OCI-LY7 (cell line): ENCODE data around the gene MMP24OS. TPM values are rescaled to one million over a fixed set of nuclear protein-coding genes. Genes with fewer than 3 reads are reported as not detected.

Source experiments
- BruUV-seq: library from RNA; stranded (reverse); fragments of 400-500 nt; replicated peaks from 2 replicates; lab custom pipeline; 2021; lab: Mats Ljungman, UMichigan
- CTCF ChIA-PET: fragments of 300-600 bp; sonication (Branson Sonifier 250); formaldehyde crosslinking; loops from one replicate; lab custom pipeline; 2022; ENCODE audit warnings: antibody characterized with exemption; ENCODE audit not compliant: unreplicated experiment; lab: Charles Lee
- POLR2A ChIA-PET: fragments of 300-600 bp; sonication (Branson Sonifier 250); formaldehyde crosslinking; loops from one replicate; lab custom pipeline; 2022; ENCODE audit warnings: antibody characterized with exemption; lab: Charles Lee
- DNase-seq: peaks from one replicate; pipeline ENCODE4 v3.0.0-alpha.2; 2015; ENCODE audit warnings: low spot score
- H2AFZ ChIP-seq: fragments of 200-600 bp; sonication (generic), shearing (Covaris generic); 2 replicates; pipeline ENCODE4 v1.6.1; 2014; ENCODE audit warnings: mild to moderate bottlenecking, antibody characterized with exemption, low read length, moderate library complexity
- H3K27ac ChIP-seq: fragments of 200-600 bp; sonication (generic); 2 replicates; pipeline ENCODE4 v1.5.1; 2014; ENCODE audit warnings: mixed run types, low read depth, mild to moderate bottlenecking, moderate library complexity, low read length, inconsistent platforms; ENCODE audit not compliant: poor library complexity, severe bottlenecking
- H3K36me3 ChIP-seq: fragments of 200-600 bp; sonication (generic); 2 replicates; pipeline ENCODE4 v1.6.1; 2014; ENCODE audit warnings: mild to moderate bottlenecking, antibody characterized with exemption, low read length, moderate library complexity, mixed read lengths; ENCODE audit not compliant: insufficient read depth
- H3K4me1 ChIP-seq: fragments of 200-600 bp; sonication (generic); 2 replicates; pipeline ENCODE4 v1.5.1; 2014; ENCODE audit warnings: mild to moderate bottlenecking, low read length; ENCODE audit not compliant: insufficient read depth, poor library complexity, severe bottlenecking
- H3K4me2 ChIP-seq: fragments of 200-600 bp; sonication (generic); 2 replicates; pipeline ENCODE4 v1.6.1; 2014; ENCODE audit warnings: mild to moderate bottlenecking, low read length
- H3K4me3 ChIP-seq: fragments of 200-600 bp; sonication (generic); 2 replicates; pipeline ENCODE4 v1.5.1; 2014; ENCODE audit warnings: mild to moderate bottlenecking, low read depth, low read length; ENCODE audit not compliant: poor library complexity, severe bottlenecking
- H3K79me2 ChIP-seq: fragments of 200-600 bp; sonication (generic); 2 replicates; pipeline ENCODE4 v1.6.1; 2016; ENCODE audit warnings: low read depth, mild to moderate bottlenecking, low read length, moderate library complexity, mixed read lengths; ENCODE audit not compliant: insufficient read depth
- H3K9me2 ChIP-seq: fragments of 200-600 bp; sonication (generic); 2 replicates; pipeline ENCODE4 v1.6.1; 2016; ENCODE audit warnings: mild to moderate bottlenecking, low read length, mixed read lengths; ENCODE audit not compliant: insufficient read depth
- H3K9me3 ChIP-seq: fragments of 200-600 bp; sonication (generic); 2 replicates; pipeline ENCODE4 v1.6.1; 2014; ENCODE audit warnings: mild to moderate bottlenecking, mixed run types, low read length, mixed read lengths
- H4K20me1 ChIP-seq: fragments of 200-600 bp; sonication (generic); 2 replicates; pipeline ENCODE4 v1.6.1; 2014; ENCODE audit warnings: mild to moderate bottlenecking, antibody characterized with exemption, low read length, moderate library complexity, mixed read lengths; ENCODE audit not compliant: insufficient read depth
- EZH2phosphoT487 ChIP-seq: fragments of 200-600 bp; sonication (generic); IDR thresholded peaks from 2 replicates; pipeline ENCODE4 v1.6.1; 2018; ENCODE audit warnings: low read depth, borderline replicate concordance, mild to moderate bottlenecking, mixed run types, antibody characterized with exemption, low read length, moderate library complexity, mixed read lengths
- intact Hi-C: fragments of 100-400 bp; cut with micrococcal nuclease; formaldehyde crosslinking; loops from one replicate; pipeline ENCODE4 v1.10.0; 2022; ENCODE audit not compliant: unreplicated experiment
- total RNA-seq, 2 experiments: library from RNA; depleted of rRNA in 1 of 2; stranded (reverse); fragments of >200 nt in 1 of 2; shearing (Covaris generic) in 1 of 2; gene quantifications; 2 replicates each; pipeline ENCODE4 v1.2.3, GENCODE V29; 2014 to 2022
- TF ChIP-seq, protein P1 (sequence below): fragments of 200-600 bp; sonication (generic); conservative IDR thresholded peaks from 2 replicates; pipeline ENCODE4 v1.5.1; 2014; ENCODE audit warnings: mild to moderate bottlenecking, antibody characterized with exemption, low read length, moderate library complexity, mixed read lengths

Gene MMP24OS
- total RNA-seq, 2 experiments from 2014 or later: 14.8 to 44.6 TPM

DNA sequence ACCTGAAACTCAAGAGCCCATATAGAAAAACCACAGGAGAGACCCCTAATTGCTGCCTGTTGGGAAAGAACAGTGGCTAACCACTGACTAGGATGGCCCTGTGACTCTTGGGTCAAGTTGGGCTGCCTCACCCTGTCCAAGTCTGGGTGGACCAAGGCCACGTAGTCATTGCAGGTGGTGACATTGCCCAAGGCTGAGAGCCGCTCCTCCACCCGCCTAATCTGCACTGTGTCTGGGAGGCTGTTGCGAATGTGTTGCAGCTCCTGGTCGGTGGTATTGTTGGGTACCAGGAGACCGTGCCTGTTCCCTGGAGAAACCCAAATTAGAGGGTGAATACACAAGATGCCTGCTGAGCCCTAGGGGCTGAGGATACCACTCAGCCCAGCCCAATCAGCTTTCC is 2.6 kb upstream of the MMP24OS start:
- TF ChIP-seq, protein P1, sequence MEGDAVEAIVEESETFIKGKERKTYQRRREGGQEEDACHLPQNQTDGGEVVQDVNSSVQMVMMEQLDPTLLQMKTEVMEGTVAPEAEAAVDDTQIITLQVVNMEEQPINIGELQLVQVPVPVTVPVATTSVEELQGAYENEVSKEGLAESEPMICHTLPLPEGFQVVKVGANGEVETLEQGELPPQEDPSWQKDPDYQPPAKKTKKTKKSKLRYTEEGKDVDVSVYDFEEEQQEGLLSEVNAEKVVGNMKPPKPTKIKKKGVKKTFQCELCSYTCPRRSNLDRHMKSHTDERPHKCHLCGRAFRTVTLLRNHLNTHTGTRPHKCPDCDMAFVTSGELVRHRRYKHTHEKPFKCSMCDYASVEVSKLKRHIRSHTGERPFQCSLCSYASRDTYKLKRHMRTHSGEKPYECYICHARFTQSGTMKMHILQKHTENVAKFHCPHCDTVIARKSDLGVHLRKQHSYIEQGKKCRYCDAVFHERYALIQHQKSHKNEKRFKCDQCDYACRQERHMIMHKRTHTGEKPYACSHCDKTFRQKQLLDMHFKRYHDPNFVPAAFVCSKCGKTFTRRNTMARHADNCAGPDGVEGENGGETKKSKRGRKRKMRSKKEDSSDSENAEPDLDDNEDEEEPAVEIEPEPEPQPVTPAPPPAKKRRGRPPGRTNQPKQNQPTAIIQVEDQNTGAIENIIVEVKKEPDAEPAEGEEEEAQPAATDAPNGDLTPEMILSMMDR: no peak
- no peak for TF ChIP-seq EZH2phosphoT487
- no peaks in the 10 kb centered on the region for H3K9me2 ChIP-seq
- CTCF ChIA-PET: no interaction called here
- H3K4me2 ChIP-seq: no peak overlapping the region
- H3K27ac ChIP-seq: no peak overlapping the region
- no peaks in the 10 kb centered on the region for H4K20me1 ChIP-seq
- H3K4me3 ChIP-seq: no peak overlapping the region
- H3K4me1 ChIP-seq: peaks cover 30% of the 10 kb centered on the region
- H2AFZ ChIP-seq: no peak overlapping the region
- no TSS peak for BruUV-seq
- intact Hi-C loops: no loop called here
- POLR2A ChIA-PET: interaction anchor here (1.2 kb wide), 1 partner anchor 259 kb away, joined by 3 read pairs; no protein-coding TSS in a partner anchor
- peaks cover 37% of the 10 kb centered on the region for H3K79me2 ChIP-seq
- DNase-seq: no peak
- no peaks in the 10 kb centered on the region for H3K9me3 ChIP-seq
- peaks cover 64% of the 10 kb centered on the region for H3K36me3 ChIP-seq

DNA sequence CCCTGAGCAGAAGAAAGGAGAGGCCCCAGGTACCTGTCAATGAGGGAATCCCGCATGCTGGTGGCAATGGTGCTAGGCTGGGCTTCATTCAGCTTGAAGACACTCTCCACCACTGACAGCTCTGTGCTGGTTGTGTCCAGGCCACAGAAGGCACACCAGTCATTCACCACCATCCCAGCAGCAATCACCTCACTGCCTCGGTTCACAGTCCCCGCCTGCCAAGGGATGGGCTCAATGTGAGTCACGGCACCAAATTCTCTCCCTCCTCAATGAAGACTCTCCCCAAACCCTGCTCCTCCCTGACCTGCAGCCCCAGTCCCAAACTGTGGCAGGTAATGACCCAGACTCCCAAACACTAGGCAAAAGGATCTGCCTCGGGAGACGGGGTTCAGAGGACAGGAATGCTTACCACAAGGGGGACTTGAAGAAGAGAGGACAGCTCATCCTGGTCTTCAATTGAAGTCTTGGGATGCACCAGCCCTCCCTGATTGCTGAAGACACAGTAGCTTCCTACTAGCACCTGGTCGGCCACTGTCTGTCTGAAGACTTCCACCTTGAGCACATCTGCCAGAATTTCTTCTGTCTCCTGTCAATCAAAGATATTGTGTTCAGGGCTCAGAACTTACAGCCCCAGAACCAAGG is 1.7 kb upstream of the MMP24OS start:
- H3K27ac ChIP-seq: no peak overlapping the region
- no peaks in the 10 kb centered on the region for H3K9me2 ChIP-seq
- peaks cover 64% of the 10 kb centered on the region for H3K36me3 ChIP-seq
- no peaks in the 10 kb centered on the region for H4K20me1 ChIP-seq
- no TSS peak for BruUV-seq
- intact Hi-C loops: loop anchor here (10.0 kb wide), 1 partner anchor 405 kb away; the partner anchor contains the start of genes ACSS2 and GGT7
- peaks cover 24% of the 10 kb centered on the region for H3K4me1 ChIP-seq
- ChIA-PET POLR2A (interaction anchor here (1.2 kb wide), 1 partner anchor 260 kb away, joined by 3 read pairs; no protein-coding TSS in a partner anchor), CTCF (no interaction called here)
- H3K4me2 ChIP-seq: no peak overlapping the region
- TF ChIP-seq, protein P1: no peak
- TF ChIP-seq EZH2phosphoT487: no peak
- no peak overlapping the region for H2AFZ ChIP-seq
- no peaks in the 10 kb centered on the region for H3K9me3 ChIP-seq
- no peak overlapping the region for H3K4me3 ChIP-seq
- DNase-seq: no peak
- H3K79me2 ChIP-seq: peaks cover 37% of the 10 kb centered on the region

DNA sequence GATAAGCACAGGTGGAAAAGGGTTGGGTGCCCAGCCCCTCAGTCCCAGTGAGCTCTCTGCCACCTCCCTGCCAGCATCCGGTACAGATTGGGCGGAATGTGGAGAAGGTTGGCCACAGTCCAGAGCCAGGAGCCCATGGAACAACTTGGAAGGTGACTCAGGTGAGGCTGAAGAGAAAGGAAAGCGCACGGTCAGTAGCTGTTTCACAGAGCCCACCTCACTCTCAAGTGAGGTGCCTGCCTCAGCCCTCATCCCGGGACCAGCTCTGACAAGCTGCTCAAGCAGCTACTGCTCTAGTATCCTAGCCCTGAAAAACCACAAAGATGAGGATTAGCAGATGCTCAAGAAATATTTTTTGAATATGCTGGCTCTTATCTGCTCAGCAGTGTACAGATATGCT is 1.1 kb upstream of the MMP24OS start:
- Histone ChIP-seq H3K4me1 (peaks cover 24% of the 10 kb centered on the region), H3K36me3 (peaks cover 64% of the 10 kb centered on the region), H3K4me2 (no peak overlapping the region), H3K4me3 (no peak overlapping the region), H4K20me1 (no peaks in the 10 kb centered on the region), H3K9me3 (no peaks in the 10 kb centered on the region), H3K27ac (no peak overlapping the region), H3K79me2 (peaks cover 33% of the 10 kb centered on the region), H2AFZ (no peak overlapping the region), H3K9me2 (no peaks in the 10 kb centered on the region)
- CTCF ChIA-PET: no interaction called here
- BruUV-seq: no TSS peak
- no peak for DNase-seq
- TF ChIP-seq, protein P1: no peak
- no peak for TF ChIP-seq EZH2phosphoT487
- POLR2A ChIA-PET: no interaction called here
- intact Hi-C loops: loop anchor here (10.0 kb wide), 1 partner anchor 404 kb away; the partner anchor contains the start of genes ACSS2 and GGT7
